ENCODE results near the gene CORO2A.
"Not testable (repeated sequence)": the region's sequence is repeated elsewhere in the genome, so short reads cannot be mapped to it uniquely, and the experiment has no call there.

CORO2A gene

DNA sequence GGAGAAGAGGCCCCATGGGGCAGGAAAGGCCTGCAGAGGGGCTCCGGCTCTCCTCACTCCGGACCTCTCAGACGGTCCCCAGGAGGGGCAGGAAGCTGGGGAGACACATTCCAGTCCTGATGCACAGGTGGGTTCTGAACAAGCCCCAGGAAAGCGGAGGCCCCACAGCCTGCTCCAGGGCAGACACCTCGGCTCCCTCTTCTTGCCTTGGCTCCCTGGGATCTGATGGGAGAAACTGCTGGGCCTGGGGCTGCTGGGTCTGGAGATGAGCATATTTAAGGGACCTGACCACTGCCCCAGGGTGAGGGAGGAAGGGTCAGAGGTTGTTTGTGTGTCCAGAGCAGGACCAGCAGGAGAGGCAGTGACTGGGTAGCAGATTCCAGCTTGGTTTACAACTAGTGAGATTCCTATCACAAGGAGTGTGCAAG is 1.2 kb downstream of the CORO2A start:
- no peak for DNase-seq

DNA sequence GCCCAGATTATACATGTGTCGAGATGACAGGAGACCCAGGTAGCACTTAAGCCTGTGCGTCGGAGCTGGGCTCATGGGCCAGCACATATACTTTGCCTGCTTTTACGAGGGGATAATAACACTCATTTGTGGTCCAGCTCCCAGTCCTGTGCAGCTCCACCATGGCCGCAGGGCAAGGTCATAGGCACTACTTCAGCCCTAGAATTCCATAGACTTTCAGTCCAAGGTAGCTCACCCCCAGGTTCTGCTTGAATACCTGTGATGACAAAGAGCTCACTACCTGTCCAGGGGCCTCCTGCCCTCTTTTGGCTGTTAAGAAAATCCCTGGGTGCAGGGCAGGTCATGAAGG is 1.7 kb downstream of the CORO2A start:
- no peak for DNase-seq

DNA sequence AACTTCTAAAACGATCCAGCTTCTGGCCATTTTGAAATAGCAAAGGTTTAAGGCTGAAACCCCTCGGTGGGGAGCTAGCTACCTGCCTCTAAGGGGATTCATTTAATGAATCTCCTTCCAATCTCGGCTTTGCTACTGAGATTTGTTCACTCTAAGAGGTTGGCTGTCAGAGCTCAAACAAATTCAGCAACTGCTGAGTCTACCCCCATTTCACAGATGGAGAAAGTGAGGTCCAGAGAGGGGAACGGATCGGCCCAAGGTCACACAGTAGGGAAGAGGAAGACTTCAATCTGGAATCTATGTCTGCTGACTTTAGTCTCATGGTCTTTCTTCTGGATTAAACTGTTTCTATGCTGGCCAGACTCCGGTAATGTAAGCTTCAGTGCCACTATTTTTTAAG is 3.0 kb downstream of the CORO2A start:
- no peak for DNase-seq

DNA sequence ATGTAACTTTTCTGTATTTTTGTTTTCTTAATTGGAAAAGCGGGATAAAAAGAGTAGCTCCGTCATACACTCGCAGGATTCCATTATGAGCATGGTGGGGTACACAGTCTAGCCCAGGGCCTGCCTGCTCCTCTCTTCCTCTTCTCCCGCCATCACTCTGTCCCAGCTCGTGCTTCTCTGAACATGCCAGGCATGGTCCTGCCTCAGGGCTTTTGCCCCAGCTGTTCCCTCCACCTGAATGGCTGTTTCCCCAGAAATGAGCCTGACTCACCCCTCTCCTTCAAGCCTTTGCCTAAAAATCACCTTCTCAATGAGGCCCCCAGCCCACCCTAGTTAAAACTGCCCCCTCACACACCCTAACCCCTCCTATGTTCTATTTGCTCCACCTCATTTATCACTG is 4.5 kb downstream of the CORO2A start:
- no peak for DNase-seq

DNA sequence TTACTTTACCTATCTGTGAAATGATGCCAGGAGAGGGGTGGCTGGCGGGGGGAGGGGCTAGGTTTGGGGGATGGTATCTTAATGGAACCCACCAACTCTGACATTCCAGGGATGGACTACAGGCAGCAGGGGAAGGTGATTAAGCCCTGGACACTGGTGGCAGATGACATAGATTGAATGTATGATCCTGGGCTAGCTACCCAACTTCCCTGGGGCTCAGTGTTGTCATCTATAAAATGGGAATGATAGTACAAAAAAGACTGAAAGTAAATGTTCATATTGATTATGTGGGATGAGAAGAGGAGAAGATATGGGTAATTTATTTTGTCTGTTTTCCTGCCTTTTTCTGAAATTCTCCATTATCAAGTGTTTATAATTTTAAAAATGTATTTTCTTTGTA is 6.2 kb downstream of the CORO2A start:
- no peak for DNase-seq

DNA sequence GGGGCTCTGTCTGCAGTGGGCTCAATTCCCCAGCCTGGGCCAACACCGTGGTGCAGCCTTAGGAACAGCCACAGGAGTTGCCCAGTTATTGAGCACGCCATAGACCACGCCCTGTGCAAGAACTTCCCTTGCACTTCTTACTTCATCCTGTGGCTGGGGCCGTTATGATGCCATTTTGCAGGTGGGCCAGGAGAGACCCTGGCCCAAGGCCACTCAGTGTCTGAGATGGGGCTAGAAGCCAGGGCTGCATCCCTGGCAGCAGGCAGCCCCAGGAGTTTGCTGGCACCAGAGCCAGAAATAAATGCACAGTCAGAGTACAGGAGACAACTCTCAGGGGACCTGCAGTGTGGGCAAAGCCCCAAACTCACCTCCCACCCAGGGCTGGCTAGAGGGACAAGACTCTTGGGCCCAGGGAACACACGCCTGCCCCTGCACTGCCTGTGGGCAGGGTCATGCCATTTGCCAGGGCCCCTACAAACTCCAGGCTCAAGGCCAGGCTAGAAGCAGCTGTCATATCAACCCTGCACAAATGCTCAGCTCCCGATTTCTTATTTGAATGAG is 6.7 kb downstream of the CORO2A start:
- no peak for DNase-seq

DNA sequence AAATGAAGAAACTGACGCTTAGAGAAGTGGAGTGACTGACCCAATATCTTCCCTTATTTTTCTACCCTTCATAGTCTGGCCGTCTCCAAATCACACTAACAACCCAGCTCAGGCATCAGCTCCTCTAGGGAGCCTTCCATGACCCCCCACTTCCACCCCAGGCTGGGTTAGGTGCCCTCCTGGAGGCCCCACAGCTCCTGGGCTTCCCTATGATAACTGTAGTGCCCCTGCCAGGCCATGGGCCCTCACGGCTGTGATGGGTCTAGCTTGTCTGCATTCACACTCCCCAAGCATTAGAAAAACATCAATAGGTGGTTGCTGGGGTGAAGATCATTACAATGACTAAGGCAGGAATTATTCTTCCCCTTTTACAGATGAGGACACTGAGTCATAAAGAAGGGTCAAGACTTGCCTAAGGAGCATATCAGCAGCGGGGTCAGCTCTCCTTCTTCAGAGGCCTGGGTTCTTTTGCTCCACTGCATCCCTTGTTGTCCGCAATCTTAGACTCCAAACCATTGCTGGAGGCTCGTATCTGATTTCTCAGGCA is 7.3 kb downstream of the CORO2A start:
- no peak for DNase-seq

DNA sequence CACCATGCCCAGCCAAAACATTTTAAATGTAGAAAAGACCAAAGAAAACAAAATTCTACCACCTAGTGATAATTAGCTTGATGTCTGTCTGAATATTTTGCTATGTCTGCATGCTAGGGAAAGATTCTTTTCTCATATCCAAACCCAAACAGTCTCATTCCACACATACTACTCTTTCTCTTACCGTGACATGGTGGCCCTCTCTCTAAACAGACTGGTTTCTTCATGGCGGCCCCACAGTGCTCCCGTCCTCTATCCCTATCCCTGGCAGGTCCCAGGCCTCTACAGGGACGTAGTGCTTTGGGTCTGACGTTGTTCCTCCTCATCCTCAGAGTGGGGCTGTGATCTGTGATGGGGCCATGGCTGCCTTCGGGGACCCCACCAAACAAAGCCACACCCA is 8.1 kb downstream of the CORO2A start:
- DNase-seq = no peak

DNA sequence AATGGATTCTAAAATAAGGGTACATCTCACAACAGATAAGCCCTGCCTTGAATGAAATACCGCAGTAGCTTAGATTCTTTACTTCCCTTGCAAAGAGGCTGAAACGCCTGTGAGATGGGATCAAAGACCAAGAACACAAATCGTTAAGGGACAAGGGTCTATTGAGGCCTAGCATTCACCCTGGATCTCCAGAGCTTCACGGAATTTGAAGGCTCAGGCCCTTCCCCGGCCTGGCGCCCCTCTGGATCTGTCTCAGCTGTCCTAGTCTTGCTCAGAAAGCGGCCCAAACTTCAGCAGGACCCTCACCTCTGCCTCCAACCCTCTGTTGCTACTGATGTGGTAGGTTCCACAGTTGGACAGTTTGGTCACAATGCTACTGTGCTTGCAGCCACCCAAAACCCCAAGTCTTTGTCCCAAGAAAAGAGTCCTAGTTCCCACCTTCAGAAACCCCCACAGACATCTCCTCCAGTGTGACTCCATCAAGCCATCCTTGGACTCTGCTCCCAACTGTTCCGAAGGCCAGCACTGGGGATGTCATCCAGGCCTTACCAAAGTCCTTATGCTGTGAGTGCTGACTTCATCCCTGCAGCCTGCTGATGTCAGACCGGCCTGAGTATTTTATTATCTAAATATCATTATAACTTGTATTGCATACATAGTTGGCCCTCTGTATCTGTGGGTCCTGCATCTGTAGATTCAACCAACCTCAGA is 9.4 kb downstream of the CORO2A start:
- DNase-seq = no peak

DNA sequence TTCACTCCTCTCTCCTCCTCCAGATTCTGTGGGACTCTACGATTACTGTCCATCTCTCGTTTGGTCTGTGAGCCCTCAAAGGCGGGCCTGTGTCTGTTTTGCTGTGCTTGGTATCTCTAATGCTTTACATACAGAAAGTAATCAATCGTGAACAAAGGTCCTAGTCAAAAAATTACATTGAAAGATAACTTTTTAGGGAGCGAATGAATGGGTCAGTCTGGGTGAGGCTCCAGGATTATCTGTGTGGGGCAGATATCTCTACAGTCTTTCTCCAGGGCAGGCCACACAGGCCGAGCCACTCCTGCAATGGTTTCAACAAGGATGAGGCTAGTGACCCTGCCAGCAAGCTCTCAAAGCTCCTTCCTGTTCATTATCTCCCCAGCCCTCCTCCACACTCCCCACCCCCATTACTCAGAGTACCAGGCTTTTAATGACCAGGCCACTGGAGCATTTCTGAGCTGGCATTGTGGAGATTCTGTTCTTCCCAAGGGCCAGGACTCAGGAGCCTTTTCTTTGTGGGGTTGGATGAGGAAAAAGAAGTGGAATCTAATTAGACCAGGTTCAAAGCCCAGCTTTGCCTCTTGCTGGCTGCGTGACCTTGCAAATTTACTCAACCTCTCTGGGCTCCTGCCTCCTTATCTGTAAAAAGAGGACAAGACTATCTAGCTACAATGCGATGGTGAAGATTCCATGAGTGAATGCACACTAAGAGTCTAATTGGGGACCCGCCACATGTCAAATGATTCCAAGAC is 10.2 kb downstream of the CORO2A start:
- DNase-seq = no peak

DNA sequence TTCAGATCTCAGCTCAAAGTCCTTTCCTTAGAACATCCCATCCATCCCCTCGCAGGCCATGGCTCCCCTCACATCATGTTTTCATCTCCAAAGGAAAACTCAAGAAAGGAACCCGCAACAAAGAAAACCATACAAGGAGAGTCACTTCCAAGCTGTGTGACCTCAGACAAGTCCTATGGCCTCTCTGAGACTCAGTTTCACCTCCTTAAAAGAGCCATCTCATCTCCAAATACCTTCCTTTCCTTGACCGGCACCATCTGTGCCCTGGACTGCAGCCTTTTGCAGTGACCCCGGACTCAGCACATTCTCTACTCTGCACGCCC is 10.7 kb downstream of the CORO2A start:
- DNase-seq = no peak

DNA sequence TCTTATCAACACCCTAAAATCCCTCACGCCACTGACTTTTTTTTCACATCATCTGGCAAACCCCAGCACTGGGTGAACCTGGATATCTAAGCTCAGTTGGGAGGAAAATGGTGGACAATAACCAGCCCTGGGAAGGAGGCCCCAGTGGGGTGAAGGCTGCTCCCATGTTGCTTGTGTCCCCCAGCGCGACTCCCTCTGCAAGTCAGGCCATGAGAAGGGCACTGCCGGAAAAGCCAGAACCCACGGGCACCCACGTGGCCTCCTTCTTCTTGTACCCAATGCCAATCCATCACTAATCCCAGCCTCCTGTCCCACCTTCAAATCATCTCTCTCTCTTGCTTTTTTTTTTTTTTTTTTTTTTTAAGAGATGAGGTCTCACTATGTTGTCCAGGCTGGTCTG is 11.4 kb downstream of the CORO2A start:
- DNase-seq = no peak

DNA sequence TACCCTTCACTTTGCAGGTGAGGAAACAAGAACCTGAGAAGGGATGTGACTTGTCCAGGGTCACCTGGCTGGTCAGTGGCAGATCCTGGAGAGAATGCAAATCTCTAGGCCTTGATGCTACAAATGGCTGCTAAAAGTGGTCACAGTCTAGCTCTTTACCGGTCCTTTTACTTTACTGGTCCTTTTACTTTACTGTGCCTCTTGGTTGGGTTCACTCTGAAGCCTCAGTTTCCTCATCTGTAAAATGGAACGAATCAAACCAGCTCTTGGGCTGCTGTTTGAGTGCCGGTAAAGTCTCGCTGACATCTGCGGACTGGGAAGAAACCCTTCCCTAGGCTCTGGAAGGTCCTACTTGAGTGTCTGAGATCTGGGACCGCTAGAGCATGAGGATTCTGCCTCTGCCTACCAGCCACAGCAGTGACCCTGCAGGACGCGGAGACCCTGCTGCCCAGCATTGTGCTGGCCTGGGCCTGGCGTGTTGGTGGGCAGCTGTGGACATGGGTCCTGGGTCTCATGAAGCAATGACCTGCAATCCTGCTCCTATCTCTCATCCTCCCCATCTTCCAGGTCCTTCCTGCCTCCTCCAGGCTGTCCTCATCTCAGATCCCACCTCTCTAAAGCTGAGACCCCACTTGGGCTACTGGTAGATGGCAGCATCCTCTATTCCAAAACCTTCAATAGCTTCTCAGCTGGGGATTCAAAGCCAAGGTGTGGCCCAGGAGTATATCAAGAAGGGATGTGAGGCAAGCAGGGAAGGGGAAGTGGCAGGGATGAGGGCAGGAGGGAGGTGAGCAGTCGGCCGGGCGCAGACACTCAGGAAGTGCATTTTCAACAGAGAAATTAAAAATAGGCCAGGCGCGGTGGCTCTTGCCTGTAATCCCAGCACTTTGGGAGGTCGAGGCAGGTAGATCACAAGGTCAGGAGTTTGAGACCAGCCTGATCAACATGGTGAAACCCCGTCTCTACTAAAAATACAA is 13.3 kb downstream of the CORO2A start:
- no peak for DNase-seq

DNA sequence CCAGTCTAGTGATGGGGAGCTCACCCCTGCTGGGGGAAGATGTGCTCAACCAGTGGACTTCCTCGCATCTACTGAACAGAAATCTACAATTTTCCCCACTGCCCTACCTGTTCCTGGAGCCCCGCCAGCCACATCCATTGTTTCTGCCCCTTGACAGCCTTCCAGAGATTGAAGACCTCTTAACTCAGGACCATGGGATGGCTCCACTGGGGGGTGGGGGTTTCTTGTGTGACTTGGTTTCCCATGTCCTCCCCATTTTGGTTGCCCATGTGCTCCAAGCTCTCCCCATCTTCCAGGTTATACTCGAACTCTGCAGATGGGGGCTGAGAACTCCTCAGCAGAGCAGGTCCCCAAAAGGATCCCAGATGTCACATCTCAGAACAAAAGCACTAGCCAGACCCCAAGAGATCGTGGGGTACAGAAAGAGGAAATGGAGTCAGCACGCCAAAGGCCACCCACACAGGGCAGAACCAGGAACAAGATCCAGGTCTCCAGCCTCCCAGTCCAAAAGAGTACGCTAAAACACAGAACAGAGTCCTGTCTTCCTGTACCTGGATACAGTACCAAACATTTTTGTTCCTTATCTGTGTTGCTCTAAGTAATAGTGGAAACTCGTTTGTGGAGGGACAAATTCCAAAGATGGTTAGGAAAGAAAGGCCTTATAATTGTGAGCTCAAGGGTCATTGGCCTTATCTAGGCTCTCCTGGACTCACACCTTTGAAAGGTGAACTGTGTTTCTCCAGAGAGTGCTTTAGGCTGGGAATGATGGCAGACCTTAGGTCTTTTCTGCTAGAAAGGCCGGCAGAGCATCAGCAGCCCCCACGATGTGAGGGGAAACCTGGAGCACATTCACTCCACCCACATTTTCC is 15.8 kb downstream of the CORO2A start:
- no peak for DNase-seq

DNA sequence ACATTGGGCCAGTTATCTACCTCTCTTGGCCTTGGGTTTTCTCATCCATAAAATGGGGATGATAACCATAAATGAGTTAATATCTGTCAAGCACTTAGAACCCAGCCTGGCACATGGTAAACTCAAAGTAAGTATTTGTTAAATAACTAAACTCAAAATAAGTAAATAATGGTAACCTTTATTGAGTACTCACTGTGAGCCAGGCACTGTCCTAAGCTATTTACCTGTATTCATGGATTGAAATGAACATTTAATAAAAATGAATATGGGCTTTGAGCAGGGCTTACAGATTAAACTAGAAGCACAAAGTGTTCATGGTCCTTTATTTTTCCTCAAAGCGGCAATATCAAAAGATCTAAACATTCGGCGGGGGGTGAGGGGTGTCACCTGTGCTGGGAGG is 16.7 kb downstream of the CORO2A start:
- DNase-seq = no peak

DNA sequence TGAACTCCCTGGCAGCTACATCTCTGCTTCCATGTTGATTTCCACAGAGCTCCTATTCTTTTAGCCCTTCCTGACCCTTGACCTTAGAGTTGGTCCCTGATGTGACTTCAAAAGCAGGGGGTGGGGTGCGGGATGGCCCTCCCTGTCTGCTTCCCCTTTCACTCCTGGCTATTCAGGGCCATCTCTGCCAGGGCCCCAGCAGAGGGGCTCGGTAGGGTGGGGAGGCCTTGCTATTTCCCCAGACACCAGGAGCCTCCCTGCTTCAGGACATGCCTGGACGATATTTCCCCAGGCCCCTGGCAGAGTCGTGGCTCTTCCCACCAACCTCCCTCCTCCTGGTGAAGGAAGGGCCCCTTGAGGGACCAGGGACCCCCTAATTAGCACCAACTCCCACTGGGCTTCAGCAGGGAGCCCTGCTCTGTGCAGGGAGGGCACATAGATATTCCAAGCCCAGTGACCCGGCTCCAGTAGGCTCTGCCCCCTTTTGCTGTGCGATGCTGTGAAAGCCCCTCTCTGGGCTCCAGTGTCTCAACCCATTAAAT is 17.3 kb downstream of the CORO2A start:
- no peak for DNase-seq

DNA sequence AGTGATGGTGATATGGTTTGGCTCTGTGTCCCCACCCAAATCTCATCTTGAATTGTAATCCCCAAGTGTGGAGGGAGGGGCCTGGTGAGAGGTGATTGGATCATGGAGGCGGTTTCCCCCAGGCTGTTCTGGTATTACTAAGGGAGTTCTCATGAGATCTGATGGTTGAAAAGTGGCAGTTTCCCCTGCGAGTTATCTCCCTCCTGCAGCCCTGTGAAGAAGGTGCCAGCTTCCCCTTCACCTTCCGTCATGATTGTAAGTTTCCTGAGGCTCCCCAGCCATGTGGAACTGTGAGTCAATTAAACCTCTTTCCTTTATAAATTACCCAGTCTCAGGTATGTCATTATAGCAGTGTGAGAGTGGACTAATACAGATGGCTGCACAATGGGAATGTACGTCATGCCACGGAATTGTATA is 17.9 kb downstream of the CORO2A start:
- not testable (repeated sequence) for DNase-seq

DNA sequence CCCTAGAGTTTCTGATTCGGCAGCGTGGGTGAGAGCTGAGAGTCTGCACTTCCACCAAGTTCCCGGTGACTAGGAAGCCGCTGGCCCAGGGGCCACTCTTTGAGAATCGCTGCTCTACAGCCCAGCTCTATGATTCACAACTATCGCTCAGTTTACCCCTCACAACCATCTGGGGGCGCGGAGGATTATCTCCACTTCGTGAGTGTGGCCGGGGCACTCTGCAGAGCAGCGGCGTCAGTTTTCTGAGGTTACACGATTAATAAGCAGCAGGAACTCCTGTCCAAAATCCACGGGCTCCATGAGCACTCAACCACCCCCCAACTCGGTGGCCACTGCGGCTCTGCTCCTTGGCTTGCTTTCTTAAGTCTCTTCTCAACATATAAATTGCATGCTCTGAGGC is 19.3 kb downstream of the CORO2A start:
- no peak for DNase-seq

DNA sequence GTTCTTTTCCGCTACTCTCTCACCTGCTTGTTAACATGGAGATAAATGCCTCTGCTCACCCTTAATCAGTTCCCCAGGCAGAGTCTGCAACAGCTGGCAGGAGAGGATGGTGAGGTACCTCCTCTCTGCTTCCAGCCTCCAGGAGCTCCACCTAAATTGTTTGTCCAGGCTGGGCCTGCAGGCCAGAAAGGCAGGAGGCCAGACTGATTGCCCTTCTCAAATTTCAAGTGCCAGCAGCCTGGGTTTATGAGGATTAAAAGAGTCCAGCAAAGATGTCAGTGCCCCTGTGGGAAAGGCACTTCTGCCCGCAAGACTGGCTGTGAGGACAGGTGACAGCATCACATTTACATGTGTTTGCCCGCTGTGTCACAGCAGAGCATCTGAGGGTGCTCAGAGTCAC is 19.8 kb downstream of the CORO2A start:
- DNase-seq = no peak

DNA sequence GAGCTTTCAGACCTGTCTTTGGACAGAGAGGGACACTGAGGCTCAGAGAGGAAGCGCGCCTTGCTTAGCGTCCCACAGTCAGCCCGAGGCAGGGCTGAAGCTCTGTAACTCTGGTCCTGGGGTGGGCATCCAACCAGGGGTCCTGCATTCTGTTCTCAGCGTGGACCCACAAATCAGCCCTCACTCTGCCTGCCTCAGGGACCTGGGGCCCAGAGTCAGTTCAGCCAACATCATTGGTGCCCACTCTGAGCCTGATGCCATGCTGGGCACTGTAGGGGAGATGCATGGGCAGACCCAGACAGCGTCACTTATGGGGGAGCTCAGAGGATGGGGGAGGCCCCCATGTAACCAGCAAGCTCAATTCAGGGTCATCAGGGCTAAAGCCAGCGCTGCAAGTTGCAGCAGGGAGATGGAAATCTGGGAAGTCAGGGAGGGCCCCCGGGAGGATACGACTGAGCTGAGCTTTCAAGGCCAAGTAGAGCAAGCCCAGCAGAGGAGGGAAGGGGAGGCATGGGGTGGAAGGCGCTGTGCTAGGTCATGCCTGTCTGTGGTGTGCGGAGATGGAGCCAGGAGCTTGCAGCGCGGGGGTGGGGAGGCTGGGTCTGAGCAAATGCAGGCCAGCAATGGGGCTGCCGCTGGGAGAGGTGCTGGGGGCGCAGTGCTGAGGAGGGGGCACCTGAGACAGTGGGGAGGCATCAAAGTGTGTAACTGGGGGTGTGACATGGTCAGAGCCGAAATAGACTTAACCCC is 21.1 kb downstream of the CORO2A start:
- DNase-seq = no peak
